Endothelial cell of umbilical vein (primary cell): ENCODE results near the gene SLMAP. TPM values are rescaled to one million over a fixed set of nuclear protein-coding genes. Genes with fewer than 3 reads are reported as not detected.

Experiments
- BruUV-seq: library from RNA; stranded (reverse); fragments of 400-500 nt; replicated peaks from 2 replicates; lab custom pipeline; 2021; lab: Mats Ljungman, UMichigan
- CTCF ChIA-PET: fragments of 300-600, 350-600 bp; sonication (Branson Sonifier 250); formaldehyde crosslinking; loops from one replicate; lab custom pipeline; 2021; ENCODE audit warnings: antibody characterized with exemption, inconsistent platforms; lab: Charles Lee
- POLR2A ChIA-PET: fragments of 300-600, 350-600 bp; sonication (Branson Sonifier 250); formaldehyde crosslinking; loops from one replicate; lab custom pipeline; 2021; ENCODE audit warnings: antibody characterized with exemption, inconsistent platforms; lab: Charles Lee
- DNase-seq: peaks from one replicate; pipeline ENCODE4 v3.0.0-alpha.2; 2011; ENCODE audit warnings: low read depth, low spot score
- FAIRE-seq: peaks from 2 replicates; lab custom pipeline; 2011; peaks lifted over from hg19 to GRCh38; lab: Jason Lieb, UNC
- H2AFZ ChIP-seq: 2 replicates; pipeline ENCODE4 v1.6.0; 2012; ENCODE audit warnings: low read depth, low read length, control low read depth, inconsistent platforms
- H3K27ac ChIP-seq: 2 replicates; pipeline ENCODE4 v1.5.1; 2011; ENCODE audit warnings: low read depth, mild to moderate bottlenecking, control low read depth, low read length, moderate library complexity; ENCODE audit not compliant: insufficient read depth
- H3K27me3 ChIP-seq, 2 experiments: 2 replicates each; pipeline versions ENCODE4 v1.6.0 to v1.6.1; 2011; ENCODE audit warnings: low read length in 2 of 2, mixed read lengths in 1 of 2; ENCODE audit not compliant: control insufficient read depth in 2 of 2, insufficient read depth in 2 of 2
- H3K36me3 ChIP-seq, 2 experiments: 2 replicates in 1 of 2; 3 replicates in 1 of 2; pipeline ENCODE4 v1.5.1; 2011; ENCODE audit warnings: low read length in 2 of 2, mild to moderate bottlenecking in 1 of 2, moderate library complexity in 1 of 2; ENCODE audit not compliant: control insufficient read depth in 2 of 2, insufficient read depth in 2 of 2; ENCODE audit errors: extremely low read depth in 1 of 2
- H3K4me1 ChIP-seq: 3 replicates; pipeline ENCODE4 v1.5.1; 2011; ENCODE audit warnings: mild to moderate bottlenecking, low read length; ENCODE audit not compliant: control insufficient read depth, insufficient read depth; ENCODE audit errors: extremely low read depth
- H3K4me2 ChIP-seq: 2 replicates; pipeline ENCODE4 v1.6.1; 2011; ENCODE audit warnings: low read length, control low read depth, mixed read lengths; ENCODE audit not compliant: insufficient read depth
- H3K4me3 ChIP-seq, 3 experiments: fragments of 200-600 bp in 1 of 3; sonication (generic), shearing (Covaris generic) in 1 of 3; replicated peaks in 1 of 3; 2 replicates each; pipeline ENCODE4 v1.5.1; 2011 to 2016; ENCODE audit warnings: control low read depth in 3 of 3, low read length in 3 of 3, mild to moderate bottlenecking in 2 of 3, inconsistent platforms in 1 of 3, low read depth in 1 of 3, moderate library complexity in 1 of 3; ENCODE audit not compliant: insufficient read depth in 1 of 3
- H3K79me2 ChIP-seq: 2 replicates; pipeline ENCODE4 v1.6.0; 2012; ENCODE audit warnings: low read length, inconsistent platforms; ENCODE audit not compliant: control insufficient read depth, insufficient read depth
- H3K9ac ChIP-seq: replicated peaks from 2 replicates; pipeline ENCODE3; 2011; ENCODE audit warnings: low read length, control low read depth; ENCODE audit not compliant: insufficient read depth; ENCODE audit errors: extremely low read depth
- H3K9me1 ChIP-seq: replicated peaks from 3 replicates; pipeline ENCODE4 v1.6.0; 2011; ENCODE audit warnings: mild to moderate bottlenecking, low read length; ENCODE audit not compliant: control insufficient read depth, insufficient read depth; ENCODE audit errors: extremely low read depth
- H3K9me3 ChIP-seq: replicated peaks from 2 replicates; pipeline ENCODE4 v1.5.1; 2012; ENCODE audit warnings: low read length, inconsistent platforms; ENCODE audit not compliant: control insufficient read depth, insufficient read depth
- H4K20me1 ChIP-seq: replicated peaks from 2 replicates; pipeline ENCODE3; 2011; ENCODE audit warnings: mild to moderate bottlenecking, low read length; ENCODE audit not compliant: control insufficient read depth, insufficient read depth; ENCODE audit errors: extremely low read depth
- CTCF ChIP-seq, 2 donors: IDR thresholded peaks; 1 replicate in 1 of 2; 2 replicates in 1 of 2; pipeline ENCODE4 v1.5.1; 2011; ENCODE audit warnings: low read length in 2 of 2, mild to moderate bottlenecking in 2 of 2, moderate library complexity in 2 of 2, control low read depth in 1 of 2, inconsistent platforms in 1 of 2, low read depth in 1 of 2; ENCODE audit not compliant: insufficient read depth in 1 of 2; ENCODE audit errors: extremely low read depth in 1 of 2
- EZH2 ChIP-seq: IDR thresholded peaks from 2 replicates; pipeline ENCODE4 v1.6.1; 2012; ENCODE audit warnings: borderline replicate concordance, low read depth, mild to moderate bottlenecking, moderate library complexity, low read length, inconsistent platforms; ENCODE audit not compliant: severe bottlenecking
- FOS ChIP-seq: IDR thresholded peaks from 2 replicates; pipeline ENCODE4 v1.6.1; 2011; ENCODE audit warnings: mild to moderate bottlenecking, low read length, moderate library complexity, borderline replicate concordance; ENCODE audit not compliant: insufficient read depth
- GATA2 ChIP-seq: IDR thresholded peaks from 2 replicates; pipeline ENCODE4 v1.7.0; 2011; ENCODE audit warnings: low read depth, mild to moderate bottlenecking, moderate library complexity, mixed read lengths, low read length; ENCODE audit not compliant: insufficient read length, insufficient read depth
- JUN ChIP-seq: IDR thresholded peaks from 2 replicates; pipeline ENCODE4 v1.6.1; 2011; ENCODE audit warnings: borderline replicate concordance, low read depth; ENCODE audit not compliant: insufficient read length, insufficient read depth
- MAX ChIP-seq: IDR thresholded peaks from 2 replicates; pipeline ENCODE4 v1.6.1; 2011; ENCODE audit not compliant: insufficient read depth, insufficient read length
- MYC ChIP-seq: IDR thresholded peaks from one replicate; pipeline ENCODE4 v1.6.1; 2011; ENCODE audit warnings: mild to moderate bottlenecking, low read depth, low read length
- POLR2A ChIP-seq: IDR thresholded peaks from 2 replicates; pipeline ENCODE4 v1.6.1; 2012; ENCODE audit warnings: low read depth, mild to moderate bottlenecking, control low read depth, low read length
- POLR2AphosphoS5 ChIP-seq: IDR thresholded peaks from 2 replicates; pipeline ENCODE4 v1.6.1; 2012; ENCODE audit warnings: low read depth, mild to moderate bottlenecking, control low read depth, low read length, moderate library complexity; ENCODE audit not compliant: insufficient read depth
- dilution Hi-C: fragments of 300-500 bp; cut with MboI; formaldehyde crosslinking; loops from one replicate; pipeline ENCODE4 v1.15.0; 2019; ENCODE audit warnings: low sequenced_read_pairs; ENCODE audit not compliant: extremely low pct_ligation_motif_present
- intact Hi-C: fragments of 100-400 bp; cut with micrococcal nuclease; formaldehyde crosslinking; loops from one replicate; pipeline ENCODE4 v1.10.0; 2022
- polyA plus RNA-seq, 4 experiments: library from polyadenylated mRNA; depleted of rRNA in 3 of 4; stranded (reverse) in 3 of 4; unstranded in 1 of 4; fragments of >200 nt; gene quantifications; 2 replicates each; pipeline versions ENCODE4 v1.2.1 to v1.2.3, GENCODE V29; 2011 to 2012; ENCODE audit warnings: missing spikeins in 1 of 4
- total RNA-seq: library from RNA; stranded (reverse); gene quantifications from 2 replicates; pipeline ENCODE4 v1.2.3, GENCODE V29; 2021

The SLMAP gene
- total and polyA plus RNA-seq, 2 donors (not counting 3 experiments of a cell fraction or from before 2014, with no cell fraction given): 9.8 to 54.7 TPM

GRCh38 chr3:57779666-57780065 lies 23.6 kb downstream of the SLMAP start:
- POLR2A ChIA-PET: no interaction called here
- H3K9ac ChIP-seq: no peak overlapping the region
- no peaks in the 10 kb centered on the region for H3K9me3 ChIP-seq
- no peaks in the 10 kb centered on the region for H3K27me3 ChIP-seq
- peaks cover 55% of the 10 kb centered on the region for H3K79me2 ChIP-seq
- no peaks in the 10 kb centered on the region for H3K9me1 ChIP-seq
- peaks cover 2% of the 10 kb centered on the region for H4K20me1 ChIP-seq
- no peaks in the 10 kb centered on the region for H3K4me1 ChIP-seq
- no peak overlapping the region for H3K27ac ChIP-seq
- DNase-seq: no peak
- TF ChIP-seq FOS: no peak
- TF ChIP-seq GATA2: no peak
- TF ChIP-seq MYC: no peak
- no peak for TF ChIP-seq POLR2A
- no peak for TF ChIP-seq POLR2AphosphoS5
- no peak for TF ChIP-seq JUN
- no peak for TF ChIP-seq EZH2
- no peak for TF ChIP-seq MAX
- no peak for TF ChIP-seq CTCF (IDR thresholded peaks at IDR 0.05; ENCODE audit: extremely low read depth in 1 of 2, insufficient read depth in 1 of 2, low read depth in 1 of 2, low read length in 2 of 2)
- dilution Hi-C loops (no loop called here), intact Hi-C loops (no loop called here)
- H3K4me3 ChIP-seq: no peak overlapping the region
- no TSS peak for BruUV-seq
- no peak for FAIRE-seq
- no peak overlapping the region for H3K4me2 ChIP-seq
- no peak overlapping the region for H2AFZ ChIP-seq
- no peaks in the 10 kb centered on the region for H3K36me3 ChIP-seq
- CTCF ChIA-PET: interaction anchor here (1.4 kb wide), 1 partner anchor 12 kb away, joined by 3 read pairs; no protein-coding TSS in a partner anchor
